ENCODE measurements around the gene WDR45B.

- TF ChIP-seq CTCF (IDR thresholded peaks at IDR 0.05) (no peak), POLR2A (IDR thresholded peaks at IDR 0.05) (no peak)
Observed at GRCh38 chr17:82570277-82570676, 78.0 kb downstream of the WDR45B start.

All from body of pancreas (tissue), 4 donors.